Liver (tissue), 9 donors: ENCODE measurements around the gene GNAS-AS1. TPM values are rescaled to one million over a fixed set of nuclear protein-coding genes. Genes with fewer than 3 reads are reported as not detected.
"Not testable (repeated sequence)": the region's sequence is repeated elsewhere in the genome, so short reads cannot be mapped to it uniquely, and the experiment has no call there.

Experiments
- DNase-seq: peaks from one replicate; pipeline ENCODE4 v3.0.0-alpha.2; 2017; ENCODE audit warnings: low spot score
- H3K27ac ChIP-seq, 2 donors: one replicate each; pipeline ENCODE4 v1.7.0; 2013; ENCODE audit warnings: inconsistent platforms in 2 of 2, low read length in 2 of 2, control low read depth in 1 of 2, low read depth in 1 of 2, mild to moderate bottlenecking in 1 of 2
- H3K27me3 ChIP-seq, 4 donors: one replicate each; pipeline versions ENCODE4 v1.6.1 to v1.7.0; 2013; ENCODE audit warnings: low read length in 3 of 4, inconsistent platforms in 1 of 4, mild to moderate bottlenecking in 1 of 4, moderate library complexity in 1 of 4; ENCODE audit not compliant: control insufficient read depth in 4 of 4, insufficient read depth in 4 of 4
- H3K36me3 ChIP-seq, 4 donors: one replicate each; pipeline versions ENCODE4 v1.6.1 to v1.7.0; 2013; ENCODE audit warnings: low read length in 3 of 4, mild to moderate bottlenecking in 3 of 4, low read depth in 1 of 4, moderate library complexity in 1 of 4; ENCODE audit not compliant: control insufficient read depth in 4 of 4, insufficient read depth in 3 of 4
- H3K4me1 ChIP-seq, 4 donors: one replicate each; pipeline versions ENCODE4 v1.6.1 to v1.7.0; 2013; ENCODE audit warnings: low read length in 3 of 4, mild to moderate bottlenecking in 3 of 4, moderate library complexity in 1 of 4; ENCODE audit not compliant: control insufficient read depth in 4 of 4, insufficient read depth in 4 of 4
- H3K4me3 ChIP-seq, 3 donors: one replicate each; pipeline versions ENCODE4 v1.6.1 to v1.7.0; 2013; ENCODE audit warnings: low read length in 3 of 3, control low read depth in 1 of 3, low read depth in 1 of 3, mild to moderate bottlenecking in 1 of 3
- H3K9ac ChIP-seq, 2 donors: one replicate each; pipeline ENCODE4 v1.7.0; 2013; ENCODE audit warnings: low read length in 2 of 2, mild to moderate bottlenecking in 2 of 2, moderate library complexity in 2 of 2, control low read depth in 1 of 2, low read depth in 1 of 2
- H3K9me3 ChIP-seq, 4 donors: one replicate each; pipeline versions ENCODE4 v1.6.1 to v1.7.0; 2013; ENCODE audit warnings: low read length in 3 of 4; ENCODE audit not compliant: control insufficient read depth in 4 of 4
- ATF3 ChIP-seq: IDR thresholded peaks from 2 replicates; pipeline ENCODE4 v1.6.1; 2016; ENCODE audit warnings: antibody characterized with exemption
- CTCF ChIP-seq: fragments of 150-350 bp; IDR thresholded peaks from 2 replicates; pipeline ENCODE4 v1.5.1; 2017; ENCODE audit warnings: improper control_type of control experiment, low read depth, low read length; ENCODE audit not compliant: missing input control
- EGR1 ChIP-seq, 2 donors: IDR thresholded peaks; 2 replicates each; pipeline ENCODE4 v1.6.1; 2016 to 2018; ENCODE audit warnings: antibody characterized with exemption in 2 of 2, low read depth in 2 of 2
- FOXA1 ChIP-seq: IDR thresholded peaks from 2 replicates; pipeline ENCODE4 v1.6.1; 2016; ENCODE audit warnings: antibody characterized with exemption
- FOXA2 ChIP-seq: IDR thresholded peaks from 2 replicates; pipeline ENCODE4 v1.6.1; 2016; ENCODE audit warnings: antibody characterized with exemption
- GABPA ChIP-seq, 2 donors: IDR thresholded peaks in 1 of 2; conservative IDR thresholded peaks in 1 of 2; 2 replicates each; pipeline ENCODE4 v1.6.1; 2016; ENCODE audit warnings: antibody characterized with exemption in 2 of 2, mild to moderate bottlenecking in 1 of 2, moderate library complexity in 1 of 2
- HNF4A ChIP-seq, 2 donors: conservative IDR thresholded peaks; 2 replicates each; pipeline ENCODE4 v1.6.1; 2016; ENCODE audit warnings: antibody characterized with exemption in 2 of 2, mild to moderate bottlenecking in 2 of 2
- HNF4G ChIP-seq: IDR thresholded peaks from 2 replicates; pipeline ENCODE4 v1.6.1; 2016; ENCODE audit warnings: antibody characterized with exemption
- JUND ChIP-seq, 2 donors: IDR thresholded peaks; 2 replicates each; pipeline ENCODE4 v1.6.1; 2016; ENCODE audit warnings: antibody characterized with exemption in 2 of 2
- RAD21 ChIP-seq, 2 donors: IDR thresholded peaks; 2 replicates each; pipeline ENCODE4 v1.6.1; 2016; ENCODE audit warnings: antibody characterized with exemption in 2 of 2, mild to moderate bottlenecking in 2 of 2
- RXRA ChIP-seq, 2 donors: IDR thresholded peaks; 2 replicates each; pipeline ENCODE4 v1.6.1; 2017 to 2018; ENCODE audit warnings: antibody characterized with exemption in 2 of 2, mild to moderate bottlenecking in 1 of 2
- SP1 ChIP-seq: IDR thresholded peaks from 2 replicates; pipeline ENCODE4 v1.6.1; 2018; ENCODE audit warnings: antibody characterized with exemption, mild to moderate bottlenecking
- TAF1 ChIP-seq: conservative IDR thresholded peaks from 2 replicates; pipeline ENCODE4 v1.6.1; 2016; ENCODE audit warnings: antibody characterized with exemption, mild to moderate bottlenecking
- WGBS: extraction: QIAGEN DNeasy Blood & Tissue Kit; methylation state at CpG from one replicate; pipeline ENCODE4 v1.1.7; 2013; 5-methylcytosine and 5-hydroxymethylcytosine counted together
- polyA plus RNA-seq, 2 donors: library from polyadenylated mRNA; stranded (reverse) in 1 of 2; unstranded in 1 of 2; fragments of 200-250 nt in 1 of 2; fragments of >200 nt in 1 of 2; fragmentation: Nextera tagmentation in 1 of 2; extraction: Ambion mirVana in 1 of 2; gene quantifications; one replicate each; pipeline versions ENCODE4 v1.2.1 to v1.2.3, GENCODE V29; 2013 to 2015
- total RNA-seq, 2 donors: library from RNA; depleted of rRNA; stranded (reverse); fragments of >200 nt; gene quantifications; one replicate each; pipeline ENCODE4 v1.2.3, GENCODE V29; 2014
- donor health status: healthy.
- donor health status: healthy.
- donor health status: healthy.
- donor health status: healthy.
- donor health status: healthy.

The GNAS-AS1 gene
- total and polyA plus RNA-seq, 4 donors: 0.08 to 0.42 (median 0.09) TPM; not detected in 1

GRCh38 chr20:58820515-58820914 is 30.2 kb downstream of the GNAS-AS1 start:
- H3K27me3 ChIP-seq, H3K4me3 ChIP-seq, H3K27ac ChIP-seq, H3K9ac ChIP-seq, H3K9me3 ChIP-seq, H3K4me1 ChIP-seq, H3K36me3 ChIP-seq, DNase-seq: not testable (repeated sequence)
- WGBS: 92% methylated on average over 6 of the region's 6 CpGs

- Histone ChIP-seq H3K9ac (no peak overlapping the region), H3K4me1 (no peaks in the 10 kb centered on the region), H3K27me3 (no peaks in the 10 kb centered on the region), H3K9me3 (no peaks in the 10 kb centered on the region), H3K36me3 (no peaks in the 10 kb centered on the region), H3K4me3 (no peak overlapping the region), H3K27ac (no peak overlapping the region)
- TF ChIP-seq SP1 (no peak), CTCF (no peak), GABPA (IDR thresholded peaks at IDR 0.05 in 1 of 2, conservative IDR thresholded peaks at IDR 0.05 in 1 of 2) (no peak)
- 97% methylated on average over 13 of the region's 13 CpGs for WGBS
- no peak for DNase-seq
Measured at GRCh38 chr20:58819921-58820320, 30.8 kb downstream of the GNAS-AS1 start.

GRCh38 chr20:58818586-58819285 is 32.0 kb downstream of the GNAS-AS1 start:
- whole genome bisulfite sequencing: 76% methylated on average over 8 of the region's 8 CpGs
- H3K4me3 ChIP-seq: no peak overlapping the region
- H3K27me3 ChIP-seq: no peaks in the 10 kb centered on the region
- H3K36me3 ChIP-seq: no peaks in the 10 kb centered on the region
- no peak for DNase-seq
- no peak overlapping the region for H3K27ac ChIP-seq
- H3K4me1 ChIP-seq: no peaks in the 10 kb centered on the region
- H3K9me3 ChIP-seq: no peaks in the 10 kb centered on the region
- H3K9ac ChIP-seq: no peak overlapping the region
- TF ChIP-seq JUND (IDR thresholded peaks at IDR 0.05) (no peak), RAD21 (IDR thresholded peaks at IDR 0.05) (no peak), ATF3 (no peak), EGR1 (IDR thresholded peaks at IDR 0.05; ENCODE audit: low read depth in 2 of 2) (no peak), FOXA2 (no peak)

- H3K9ac ChIP-seq: no peak overlapping the region
- 95% methylated on average over 10 of the region's 10 CpGs for WGBS
- no peaks in the 10 kb centered on the region for H3K27me3 ChIP-seq
- H3K36me3 ChIP-seq: no peaks in the 10 kb centered on the region
- H3K27ac ChIP-seq: no peak overlapping the region
- no peak for DNase-seq
- no peak overlapping the region for H3K4me3 ChIP-seq
- TF ChIP-seq CTCF: no peak
- TF ChIP-seq TAF1: no peak
- no peak for TF ChIP-seq JUND (IDR thresholded peaks at IDR 0.05)
- no peak for TF ChIP-seq HNF4G
- no peak for TF ChIP-seq FOXA1
- no peak for TF ChIP-seq HNF4A (conservative IDR thresholded peaks at IDR 0.05)
- TF ChIP-seq RXRA (IDR thresholded peaks at IDR 0.05): no peak
- no peaks in the 10 kb centered on the region for H3K9me3 ChIP-seq
- no peaks in the 10 kb centered on the region for H3K4me1 ChIP-seq
Measured at GRCh38 chr20:58817748-58818147, 33.0 kb downstream of the GNAS-AS1 start.
